Activated CD8-positive, alpha-beta memory T cell treated with anti-CD3 and anti-CD28 coated beads, Interleukin-2, amount 50 U/mL, for 48 hours (primary cell): ENCODE results near the gene TMPRSS7.
"Not testable (repeated sequence)": the region's sequence is repeated elsewhere in the genome, so short reads cannot be mapped to it uniquely, and the experiment has no call there.

ENCODE experiments used
- DNase-seq: peaks from one replicate; pipeline ENCODE4 v3.0.0-alpha.2; 2020

TMPRSS7 gene

GRCh38 chr3:112012205-112012992 is 22.1 kb upstream of the TMPRSS7 start:
- no peak for DNase-seq

- DNase-seq = peak; percentile 75
These were observed 21.3 kb upstream of the TMPRSS7 start for GRCh38 chr3:112013058-112013783.

DNA sequence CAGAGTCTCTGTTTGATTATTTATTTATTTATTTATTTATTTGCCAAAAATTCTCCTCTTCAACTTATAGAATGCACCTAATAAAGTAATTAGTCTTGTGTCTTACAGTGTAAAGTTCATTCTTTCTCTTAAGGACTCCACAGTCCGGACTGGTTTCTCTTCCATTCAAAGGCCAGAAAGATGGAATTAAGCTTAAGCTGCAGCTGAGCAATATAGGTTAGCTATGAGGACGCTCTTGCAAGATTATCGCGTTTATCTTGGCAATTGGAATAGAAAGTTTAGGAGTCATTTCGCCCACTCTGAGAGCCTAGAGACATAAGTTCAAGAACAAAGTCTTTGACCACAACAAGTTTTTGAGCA is 20.8 kb upstream of the TMPRSS7 start:
- no peak for DNase-seq

DNA sequence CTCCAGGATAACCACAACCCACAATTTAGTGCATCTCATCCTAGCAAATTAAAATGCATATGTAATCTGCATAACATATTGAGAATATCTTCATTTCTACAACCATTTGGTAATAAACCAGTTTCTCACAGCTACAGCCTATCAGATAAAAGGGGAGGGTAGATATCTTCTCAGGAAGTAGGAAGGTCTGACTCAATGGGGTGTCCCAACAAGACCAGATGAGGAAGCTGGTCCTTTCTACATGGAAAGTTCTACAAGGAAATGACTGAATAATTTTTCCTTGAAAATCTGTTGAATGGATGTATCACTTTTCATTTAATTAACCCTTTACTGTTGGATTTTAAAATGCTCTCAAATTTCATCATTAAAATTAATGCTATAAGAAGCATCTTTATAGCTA is 17.4 kb upstream of the TMPRSS7 start:
- no peak for DNase-seq

DNA sequence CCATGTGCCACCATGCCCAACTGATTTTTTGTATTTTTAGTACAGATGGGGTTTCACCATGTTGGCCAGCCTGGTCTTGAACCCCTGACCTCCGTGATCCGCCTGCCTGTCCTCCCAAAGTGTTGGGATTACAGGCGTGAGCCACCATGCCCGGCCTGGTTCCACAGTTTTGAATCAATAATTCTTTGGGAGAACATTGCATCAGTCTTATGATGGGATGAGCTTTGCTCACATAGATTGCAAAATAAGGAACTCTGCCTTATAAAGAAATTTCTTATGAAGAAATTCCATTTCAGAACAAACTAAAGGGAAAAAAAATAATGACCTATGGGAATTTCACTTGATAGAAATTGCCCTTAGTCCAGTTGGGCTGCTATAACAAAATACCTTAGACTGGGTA is 15.8 kb upstream of the TMPRSS7 start:
- DNase-seq = no peak

GRCh38 chr3:112019716-112020115 is 14.8 kb upstream of the TMPRSS7 start:
- no peak for DNase-seq

DNA sequence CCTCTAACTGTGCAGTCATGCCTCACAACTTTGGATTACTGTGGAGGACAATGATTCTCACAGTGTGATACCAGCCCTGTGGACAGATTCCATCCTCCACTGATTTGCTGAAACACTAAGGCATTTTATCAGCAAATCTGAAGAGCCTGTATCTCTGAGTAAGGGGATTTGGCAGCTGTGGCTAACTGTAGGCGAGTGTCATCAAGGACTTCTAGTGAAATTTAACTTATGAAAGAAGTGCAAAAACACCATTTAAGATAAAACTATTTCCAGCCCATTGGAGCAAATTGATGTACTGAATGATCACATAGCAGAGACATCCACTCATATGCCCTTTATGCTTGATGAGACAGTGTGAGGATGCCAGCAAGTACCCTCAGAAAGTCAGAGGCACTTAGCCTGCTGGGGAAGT is 13.9 kb upstream of the TMPRSS7 start:
- DNase-seq = no peak

GRCh38 chr3:112027142-112027541 is 7.4 kb upstream of the TMPRSS7 start:
- DNase-seq = no peak

- no peak for DNase-seq
These were observed 6.7 kb upstream of the TMPRSS7 start for GRCh38 chr3:112027826-112028225.

DNA sequence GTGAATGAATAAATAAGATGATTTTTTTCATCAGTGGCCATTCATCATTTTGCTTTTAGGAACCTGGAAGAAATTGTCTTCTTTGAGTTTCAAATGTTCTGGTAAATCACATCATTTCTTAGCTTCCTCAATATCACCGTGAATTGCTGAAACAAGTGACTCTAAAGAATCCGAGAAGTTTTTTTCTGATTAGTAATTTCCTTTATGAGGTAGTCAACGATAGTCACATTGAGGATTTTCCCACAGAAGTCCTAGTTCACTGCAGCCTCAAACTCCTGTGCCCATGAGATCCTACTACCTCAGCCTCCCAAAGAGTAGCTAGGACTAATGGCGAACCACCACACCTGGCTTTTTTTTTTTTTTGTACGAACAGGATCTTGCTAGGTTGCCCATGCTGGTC is 3.6 kb upstream of the TMPRSS7 start:
- DNase-seq = no peak

GRCh38 chr3:112032098-112032731 is 2.3 kb upstream of the TMPRSS7 start:
- DNase-seq = no peak

DNA sequence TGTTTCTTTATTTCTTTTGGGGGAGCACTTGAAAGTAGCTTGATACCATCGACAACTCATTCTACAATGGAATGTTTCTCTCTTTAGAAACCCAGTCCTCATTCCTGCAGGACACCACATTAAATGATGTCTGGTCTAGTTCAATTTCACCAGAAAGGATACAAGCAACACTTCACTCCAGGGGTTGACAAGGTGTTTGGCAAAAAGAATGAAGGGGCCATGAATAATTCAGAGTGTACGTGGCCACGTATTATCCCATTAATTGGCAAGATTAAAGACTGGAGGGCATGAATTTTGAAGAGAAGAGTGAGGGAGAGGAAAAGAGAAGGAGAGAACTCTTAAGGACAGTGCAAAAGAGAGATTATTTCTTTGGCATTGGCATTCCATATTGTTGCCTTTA is 705 bp downstream of the TMPRSS7 start:
- no peak for DNase-seq

DNA sequence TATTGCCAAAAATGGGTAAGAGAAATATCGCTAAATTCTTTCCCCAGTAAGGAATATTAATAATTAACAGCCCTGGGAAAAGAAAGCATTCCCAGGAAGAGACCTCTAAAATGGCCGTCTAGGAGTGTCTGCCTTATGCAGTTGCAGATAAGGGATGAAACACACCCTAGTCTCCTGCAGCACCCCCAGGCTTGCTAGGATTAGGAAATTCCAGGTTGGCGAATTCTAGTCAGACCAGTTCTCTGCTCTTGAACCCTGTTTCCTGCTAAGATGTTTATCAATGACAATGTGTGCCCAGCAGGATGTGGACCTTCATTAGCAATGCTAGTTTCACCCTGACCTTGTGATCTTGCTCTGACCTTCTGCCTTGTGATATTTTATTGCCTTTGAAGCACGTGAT is 2.7 kb downstream of the TMPRSS7 start:
- DNase-seq = not testable (repeated sequence)

DNA sequence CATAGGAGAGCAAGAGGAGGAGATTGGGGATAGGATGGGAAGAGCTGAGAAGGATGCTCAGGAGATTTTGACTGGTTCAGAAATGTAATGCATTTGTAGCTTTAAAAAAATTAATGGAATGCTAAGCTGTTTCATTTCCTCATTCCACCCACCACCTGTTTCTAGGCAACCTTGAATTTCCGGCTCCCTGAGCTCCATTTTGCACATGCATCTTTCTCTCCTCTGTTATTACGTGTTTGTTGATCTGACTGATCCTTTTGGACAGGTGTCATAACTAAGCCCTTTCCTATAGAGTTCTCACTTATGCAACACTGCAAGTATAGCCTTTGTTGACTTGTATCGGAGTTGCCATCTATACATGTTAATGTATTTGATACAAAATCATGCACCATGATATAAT is 4.3 kb downstream of the TMPRSS7 start:
- no peak for DNase-seq

GRCh38 chr3:112041321-112041720 is 6.8 kb downstream of the TMPRSS7 start:
- no peak for DNase-seq

DNA sequence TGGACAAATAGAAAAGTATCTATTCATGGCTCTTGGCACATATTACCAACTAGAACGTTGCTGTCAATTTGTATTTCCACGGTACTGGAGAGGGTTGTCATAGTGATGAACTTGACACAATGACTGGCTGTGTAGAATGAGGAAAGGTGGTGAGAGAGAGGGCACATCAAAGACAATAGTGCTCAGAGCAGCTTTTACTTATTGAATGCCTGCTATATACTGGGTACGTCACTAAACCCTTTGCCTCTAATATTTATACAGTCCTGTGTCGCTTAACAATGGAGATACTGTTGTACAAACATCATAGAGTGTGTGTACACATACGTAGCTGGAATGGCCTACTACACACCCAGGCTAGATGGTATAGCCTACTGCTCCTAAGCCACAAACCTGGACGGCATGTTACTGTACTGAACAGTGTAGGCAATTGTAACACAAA is 8.3 kb downstream of the TMPRSS7 start:
- no peak for DNase-seq

- peak; percentile 55 for DNase-seq
These were observed 9.2 kb downstream of the TMPRSS7 start for GRCh38 chr3:112043621-112044201.

- no peak for DNase-seq
These were observed 12.1 kb downstream of the TMPRSS7 start for GRCh38 chr3:112046599-112046998.

DNA sequence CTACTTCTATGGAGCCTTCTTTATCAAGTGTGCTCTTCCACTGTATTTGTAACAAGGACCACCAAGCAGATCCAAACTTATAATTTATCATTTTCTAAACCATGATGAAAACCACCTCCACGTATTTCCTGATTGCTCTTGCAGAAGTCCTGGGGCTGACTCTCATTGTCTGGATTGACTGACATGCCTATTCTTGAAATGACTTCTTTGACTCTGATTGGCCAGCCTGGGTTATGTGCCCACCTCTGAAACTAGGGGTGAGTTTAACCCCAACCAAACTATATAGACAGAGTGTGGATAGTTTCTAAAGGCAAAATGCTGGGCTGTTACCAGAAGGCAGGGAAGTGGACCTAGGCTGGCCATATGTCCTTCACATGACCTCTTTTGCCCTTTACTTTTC is 12.7 kb downstream of the TMPRSS7 start:
- DNase-seq = no peak

DNA sequence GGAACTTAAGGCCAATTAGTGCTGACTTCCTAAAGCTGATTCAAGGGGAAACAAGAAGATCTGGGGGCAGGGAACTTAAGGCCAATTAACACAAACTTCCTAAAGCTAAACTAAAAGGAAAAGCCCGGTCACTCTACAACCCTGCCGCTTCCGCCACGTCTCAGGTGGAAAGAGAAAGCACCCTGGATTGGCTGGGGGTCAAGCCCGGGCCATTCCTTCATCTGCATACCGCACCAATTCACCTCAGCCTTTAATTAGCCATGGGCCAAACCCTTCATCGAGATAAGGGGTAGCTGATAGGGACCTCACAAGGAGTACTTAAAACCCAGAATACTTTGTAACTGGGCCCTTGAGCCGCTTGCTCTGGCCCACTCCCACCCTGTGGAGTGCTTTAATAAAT is 14.4 kb downstream of the TMPRSS7 start:
- no peak for DNase-seq

- no peak for DNase-seq
These were observed 18.7 kb downstream of the TMPRSS7 start for GRCh38 chr3:112053229-112053628.

DNA sequence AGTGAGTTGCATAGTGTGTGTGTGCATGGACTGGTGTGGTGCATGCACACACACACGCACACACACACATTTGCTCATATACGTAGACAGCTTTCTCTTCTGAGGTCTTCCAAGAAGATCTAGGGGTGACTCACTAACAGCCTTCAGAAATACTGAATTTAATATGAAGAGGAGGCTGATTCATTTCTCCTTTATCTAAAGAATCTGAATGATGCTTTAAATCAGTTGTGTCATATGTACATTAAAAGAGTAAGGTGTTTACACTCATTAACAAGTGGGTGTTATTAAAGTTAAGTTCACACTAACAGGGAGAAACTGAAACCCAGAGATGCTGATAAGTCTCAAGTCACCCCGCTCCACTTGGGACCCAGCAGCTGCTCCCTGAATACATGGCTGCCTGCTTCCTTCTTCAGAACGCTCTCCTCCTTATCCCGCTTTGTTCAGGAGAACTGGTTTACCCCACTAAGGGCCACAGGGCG is 22.0 kb downstream of the TMPRSS7 start:
- DNase-seq = peak; percentile 52

GRCh38 chr3:112059497-112059896 is 25.0 kb downstream of the TMPRSS7 start:
- DNase-seq = no peak

DNA sequence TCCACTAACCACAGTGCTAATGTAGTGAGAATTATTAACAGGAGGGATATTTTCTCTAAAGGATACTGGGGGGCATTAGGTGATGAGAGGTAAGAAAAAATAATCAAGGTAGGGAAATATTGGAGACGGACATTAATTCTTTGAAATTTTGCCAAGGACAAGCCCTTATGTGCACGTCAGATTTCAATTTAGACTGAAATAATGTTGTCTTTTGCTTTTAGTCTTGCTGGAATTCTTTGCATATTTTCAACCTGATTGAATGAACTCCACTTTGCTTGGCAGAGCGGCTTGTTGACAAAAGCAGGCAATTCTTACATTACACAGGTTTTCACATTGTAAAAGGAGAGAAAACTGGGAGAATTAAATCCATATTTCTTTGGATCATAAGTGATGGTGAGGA is 26.6 kb downstream of the TMPRSS7 start:
- no peak for DNase-seq
